GM12878 (cell line): Measurements from ENCODE around the gene POLR3A. TPM values are rescaled to one million over a fixed set of nuclear protein-coding genes. Genes with fewer than 3 reads are reported as not detected.

Experiments
- ATAC-seq: fragments of 200-7000 bp; cut with Tn5 transposase; 3 replicates; pipeline ENCODE4 v1.9.1; 2020; ENCODE audit warnings: mild to moderate bottlenecking, moderate library complexity
- BruUV-seq: library from RNA; stranded (reverse); fragments of 400-500 nt; replicated peaks from 2 replicates; lab custom pipeline; 2021; lab: Mats Ljungman, UMichigan
- CTCF ChIA-PET: fragments of 300-600 bp; sonication (Branson Sonifier 250); formaldehyde crosslinking; extraction: SDS; loops from one replicate; lab custom pipeline; 2021; ENCODE audit warnings: inconsistent platforms; lab: Yijun Ruan, JAX
- POLR2A ChIA-PET: fragments of 350-600 bp; formaldehyde crosslinking; extraction: SDS; loops from one replicate; lab custom pipeline; 2021; ENCODE audit warnings: inconsistent platforms; lab: Charles Lee
- RAD21 ChIA-PET: fragments of 300-600 bp; sonication (Branson Sonifier 250); formaldehyde crosslinking; loops from one replicate; lab custom pipeline; 2023; ENCODE audit warnings: antibody characterized with exemption; ENCODE audit not compliant: unreplicated experiment; lab: Charles Lee
- SMC1A ChIA-PET: fragments of 300-600 bp; sonication (Branson Sonifier 250); formaldehyde crosslinking; loops from one replicate; lab custom pipeline; 2023; ENCODE audit not compliant: unreplicated experiment, uncharacterized antibody; lab: Charles Lee
- DNase-seq: peaks from one replicate; pipeline ENCODE4 v3.0.0-alpha.2; 2011; ENCODE audit warnings: low read depth, low spot score
- FAIRE-seq: peaks from 3 replicates; lab custom pipeline; 2011; peaks lifted over from hg19 to GRCh38; lab: Jason Lieb, UNC
- H2AFZ ChIP-seq: 2 replicates; pipeline ENCODE4 v1.6.0; 2011; ENCODE audit warnings: low read depth, low read length, control low read depth; ENCODE audit not compliant: control insufficient read depth
- H3K27ac ChIP-seq: 2 replicates; pipeline ENCODE4 v1.5.1; 2011; ENCODE audit warnings: control low read depth; ENCODE audit not compliant: control insufficient read depth, insufficient read depth
- H3K27me3 ChIP-seq, 2 experiments: replicated peaks in 1 of 2; 2 replicates each; pipeline versions ENCODE4 v1.6.0 to v1.6.1; 2011; ENCODE audit warnings: low read length in 1 of 2; ENCODE audit not compliant: control insufficient read depth in 2 of 2, insufficient read depth in 2 of 2
- H3K36me3 ChIP-seq, 2 experiments: 2 replicates each; pipeline ENCODE4 v1.5.1; 2011; ENCODE audit warnings: low read length in 1 of 2; ENCODE audit not compliant: control insufficient read depth in 2 of 2, insufficient read depth in 2 of 2
- H3K4me1 ChIP-seq: 2 replicates; pipeline ENCODE4 v1.6.1; 2011; ENCODE audit warnings: mild to moderate bottlenecking, low read length, moderate library complexity, mixed read lengths; ENCODE audit not compliant: control insufficient read depth, insufficient read depth
- H3K4me2 ChIP-seq: 2 replicates; pipeline ENCODE4 v1.6.0; 2011; ENCODE audit warnings: control low read depth; ENCODE audit not compliant: control insufficient read depth, insufficient read depth
- H3K4me3 ChIP-seq: fragments of 200-600 bp; sonication (generic); 2 replicates; pipeline ENCODE4 v1.5.1; 2016
- H3K79me2 ChIP-seq: 2 replicates; pipeline ENCODE4 v1.6.0; 2011; ENCODE audit warnings: low read length; ENCODE audit not compliant: control insufficient read depth, insufficient read depth
- H3K9ac ChIP-seq: 2 replicates; pipeline ENCODE4 v1.8.0; 2011; ENCODE audit warnings: low read length, control low read depth, mixed read lengths; ENCODE audit not compliant: control insufficient read depth, insufficient read depth
- H3K9me3 ChIP-seq: replicated peaks from 3 replicates; pipeline ENCODE4 v1.5.1; 2011; ENCODE audit warnings: mild to moderate bottlenecking, low read length; ENCODE audit not compliant: control insufficient read depth, insufficient read depth
- H4K20me1 ChIP-seq: 2 replicates; pipeline ENCODE4 v1.6.0; 2011; ENCODE audit not compliant: control insufficient read depth, insufficient read depth
- BCL11A ChIP-seq: IDR thresholded peaks from 2 replicates; pipeline ENCODE4 v1.6.1; 2011; ENCODE audit warnings: low read depth, low read length
- BCL3 ChIP-seq: IDR thresholded peaks from 2 replicates; pipeline ENCODE4 v1.6.1; 2011; ENCODE audit warnings: borderline replicate concordance, low read depth, mild to moderate bottlenecking, moderate library complexity, low read length; ENCODE audit not compliant: insufficient read depth, poor library complexity, severe bottlenecking
- EGR1 ChIP-seq, 2 experiments: IDR thresholded peaks; 1 replicate in 1 of 2; 2 replicates in 1 of 2; pipeline ENCODE4 v1.6.1; 2011 to 2012; ENCODE audit warnings: low read depth in 2 of 2, low read length in 2 of 2, borderline replicate concordance in 1 of 2, mild to moderate bottlenecking in 1 of 2, moderate library complexity in 1 of 2
- RFX5 ChIP-seq: IDR thresholded peaks from 2 replicates; pipeline ENCODE4 v1.6.1; 2011; ENCODE audit warnings: low read depth, low read length, improper control_type of control experiment
- SRF ChIP-seq, 2 experiments: IDR thresholded peaks; 2 replicates each; pipeline ENCODE4 v1.6.1; 2011; ENCODE audit warnings: low read depth in 2 of 2, low read length in 2 of 2, mild to moderate bottlenecking in 1 of 2, moderate library complexity in 1 of 2
- WGBS: methylation state at CpG from one replicate; pipeline ENCODE4 v1.1.6; 2016; ENCODE audit warnings: low lambda C conversion rate; ENCODE audit not compliant: insufficient replicate concordance, insufficient coverage; ENCODE audit errors: missing lambda C conversion rate; 5-methylcytosine and 5-hydroxymethylcytosine counted together
- in situ Hi-C: fragments of 300-500 bp; cut with MboI; formaldehyde crosslinking; loops from 9 replicates; pipeline ENCODE4 v1.14.3; 2018; ENCODE audit warnings: mixed read lengths
- intact Hi-C: fragments of 100-400 bp; cut with micrococcal nuclease; formaldehyde crosslinking; loops from one replicate; pipeline ENCODE4 v1.14.2; 2022; ENCODE audit not compliant: unreplicated experiment
- polyA plus RNA-seq, 11 experiments: library from polyadenylated mRNA; depleted of rRNA in 4 of 11; unstranded in 6 of 11; stranded (reverse) in 5 of 11; fragments of >200 nt; fragmentation: Nextera tagmentation in 4 of 11; fragmentation: Illumina TruSeq in 1 of 11; extraction: Ambion mirVana in 4 of 11; extraction: Trizol in 1 of 11; gene quantifications; 1 replicate in 1 of 11; 2 replicates in 10 of 11; pipeline versions ENCODE4 v1.2.1 to v1.2.3, GENCODE V29; 2011 to 2016; ENCODE audit warnings: inconsistent platforms in 2 of 11, missing spikeins in 2 of 11, low read depth in 1 of 11
- total RNA-seq, 4 experiments: library from RNA; depleted of rRNA in 3 of 4; stranded (reverse); fragments of >200 nt in 3 of 4; fragmentation: Illumina TruSeq in 1 of 4; extraction: Trizol in 1 of 4; gene quantifications; 2 replicates each; pipeline versions ENCODE4 v1.2.1 to v1.2.3, GENCODE V29; 2013 to 2021

POLR3A gene
- total and polyA plus RNA-seq, 10 of the 15 experiments (the other 5 are each of a cell fraction or from before 2014, with no cell fraction given) = 5.4 to 20.4 (median 14.4) TPM

- Histone ChIP-seq H3K4me2 (no peak overlapping the region), H2AFZ (no peak overlapping the region), H4K20me1 (no peaks in the 10 kb centered on the region), H3K4me3 (no peak overlapping the region), H3K27ac (no peak overlapping the region), H3K9me3 (no peaks in the 10 kb centered on the region; the same call in 2 of the 3 replicates), H3K27me3 (no peaks in the 10 kb centered on the region), H3K36me3 (no peaks in the 10 kb centered on the region; a peak in 1 of 4 replicates), H3K79me2 (no peaks in the 10 kb centered on the region), H3K4me1 (0 out of 2 replicates have a peak, but pooled peaks cover 5% of the 10 kb centered on the region), H3K9ac (no peak overlapping the region)
- BruUV-seq = no TSS peak
- in situ Hi-C loops = no loop called here
- DNase-seq (no peak), ATAC-seq (no peak), FAIRE-seq (no peak)
- SMC1A ChIA-PET = no interaction called here
- RAD21 ChIA-PET = no interaction called here
- POLR2A ChIA-PET = no interaction called here
- intact Hi-C loops = no loop called here
- CTCF ChIA-PET = interaction anchor here (1.4 kb wide), 1 partner anchor 121 kb away, joined by 5 read pairs; no protein-coding TSS in a partner anchor
- WGBS = 48% methylated on average over 8 of the region's 8 CpGs
- no peak for TF ChIP-seq BCL11A
- TF ChIP-seq SRF (IDR thresholded peaks at IDR 0.05; ENCODE audit: low read depth in 2 of 2, low read length in 2 of 2) = no peak
- TF ChIP-seq EGR1 (IDR thresholded peaks at IDR 0.05; ENCODE audit: borderline replicate concordance in 1 of 2, low read depth in 2 of 2, low read length in 2 of 2) = no peak
Observed at GRCh38 chr10:77967611-77968022, 61.7 kb downstream of the POLR3A start.

- Histone ChIP-seq H4K20me1 (no peaks in the 10 kb centered on the region), H3K4me1 (no peaks in the 10 kb centered on the region)
- RAD21 ChIA-PET = no interaction called here
- TF ChIP-seq RFX5 (no peak), BCL3 (peak; percentile 45)
- TF ChIP-seq, all 136 proteins: peak for 1
- ATAC-seq (no peak), DNase-seq (no peak), FAIRE-seq (no peak)
- SMC1A ChIA-PET = no interaction called here
- Histone ChIP-seq H3K36me3 (no peaks in the 10 kb centered on the region), H3K9me3 (no peaks in the 10 kb centered on the region; the same call in 2 of the 3 replicates), H3K9ac (no peak overlapping the region), H3K27me3 (no peaks in the 10 kb centered on the region), H3K4me2 (no peak overlapping the region), H3K27ac (no peak overlapping the region), H2AFZ (no peak overlapping the region), H3K4me3 (no peak overlapping the region), H3K79me2 (no peaks in the 10 kb centered on the region)
- CTCF ChIA-PET = no interaction called here
- 68% methylated on average over 5 of the region's 5 CpGs for WGBS
- intact Hi-C loops = no loop called here
- BruUV-seq = no TSS peak
- in situ Hi-C loops = no loop called here
- POLR2A ChIA-PET = no interaction called here
Observed at GRCh38 chr10:77965294-77965693, 64.0 kb downstream of the POLR3A start.
